ENCODE results near the gene RRBP1. TPM values are rescaled to one million over a fixed set of nuclear protein-coding genes. Genes with fewer than 3 reads are reported as not detected.

Gene RRBP1
- total and polyA plus RNA-seq, 4 donors = 53.2 to 89.2 (median 56.7) TPM

GRCh38 chr20:17646209-17646960 is 35.7 kb downstream of the RRBP1 start:
- no peaks in the 10 kb centered on the region for H3K27me3 ChIP-seq (ENCODE audit: control insufficient read depth, insufficient read depth, low read length)
- WGBS (ENCODE audit: insufficient coverage) = 40% methylated on average over 12 of the region's 14 CpGs
- DNase-seq (ENCODE audit: low read depth in 4 of 6, low spot score in 6 of 6) = peak in 2 of 6 donors; percentile 42 to 72
- peaks cover 82% of the 10 kb centered on the region for H3K4me1 ChIP-seq (ENCODE audit: control insufficient read depth, insufficient read depth, low read length)
- peaks cover 17% of the 10 kb centered on the region for H3K36me3 ChIP-seq (ENCODE audit: control insufficient read depth, insufficient read depth, low read length)
- H3K4me3 ChIP-seq (ENCODE audit: low read depth, low read length) = no peak overlapping the region
- H3K9me3 ChIP-seq (ENCODE audit: control insufficient read depth, insufficient read depth, low read length) = no peaks in the 10 kb centered on the region
- H3K27ac ChIP-seq (ENCODE audit: low read depth, low read length) = no peak overlapping the region

GRCh38 chr20:17645546-17646208 is 36.4 kb downstream of the RRBP1 start:
- H3K4me1 ChIP-seq (ENCODE audit: control insufficient read depth, insufficient read depth, low read length) = peaks cover 89% of the 10 kb centered on the region
- peak overlapping the region; percentile 19 for H3K27ac ChIP-seq (ENCODE audit: low read depth, low read length)
- H3K4me3 ChIP-seq (ENCODE audit: low read depth, low read length) = no peak overlapping the region
- H3K9me3 ChIP-seq (ENCODE audit: control insufficient read depth, insufficient read depth, low read length) = no peaks in the 10 kb centered on the region
- H3K27me3 ChIP-seq (ENCODE audit: control insufficient read depth, insufficient read depth, low read length) = no peaks in the 10 kb centered on the region
- peaks cover 22% of the 10 kb centered on the region for H3K36me3 ChIP-seq (ENCODE audit: control insufficient read depth, insufficient read depth, low read length)
- 92% methylated on average over 6 of the region's 10 CpGs for WGBS (ENCODE audit: insufficient coverage)
- no peak for DNase-seq (ENCODE audit: low read depth in 4 of 6, low spot score in 6 of 6)

GRCh38 chr20:17645010-17645409 is 37.0 kb downstream of the RRBP1 start:
- 94% methylated on average over 6 of the region's 14 CpGs for WGBS (ENCODE audit: insufficient coverage)
- no peak for DNase-seq (ENCODE audit: low read depth in 4 of 6, low spot score in 6 of 6)
- no peak overlapping the region for H3K4me3 ChIP-seq (ENCODE audit: low read depth, low read length)
- no peaks in the 10 kb centered on the region for H3K9me3 ChIP-seq (ENCODE audit: control insufficient read depth, insufficient read depth, low read length)
- no peaks in the 10 kb centered on the region for H3K27me3 ChIP-seq (ENCODE audit: control insufficient read depth, insufficient read depth, low read length)
- H3K36me3 ChIP-seq (ENCODE audit: control insufficient read depth, insufficient read depth, low read length) = peaks cover 29% of the 10 kb centered on the region
- no peak overlapping the region for H3K27ac ChIP-seq (ENCODE audit: low read depth, low read length)
- H3K4me1 ChIP-seq (ENCODE audit: control insufficient read depth, insufficient read depth, low read length) = peaks cover 88% of the 10 kb centered on the region

- H3K4me3 ChIP-seq (ENCODE audit: low read depth, low read length) = no peak overlapping the region
- H3K36me3 ChIP-seq (ENCODE audit: control insufficient read depth, insufficient read depth, low read length) = peaks cover 34% of the 10 kb centered on the region
- peaks cover 83% of the 10 kb centered on the region for H3K4me1 ChIP-seq (ENCODE audit: control insufficient read depth, insufficient read depth, low read length)
- H3K9me3 ChIP-seq (ENCODE audit: control insufficient read depth, insufficient read depth, low read length) = no peaks in the 10 kb centered on the region
- H3K27ac ChIP-seq (ENCODE audit: low read depth, low read length) = no peak overlapping the region
- 49% methylated on average over 10 of the region's 13 CpGs for WGBS (ENCODE audit: insufficient coverage)
- no peak for DNase-seq (ENCODE audit: low read depth in 4 of 6, low spot score in 6 of 6)
- no peaks in the 10 kb centered on the region for H3K27me3 ChIP-seq (ENCODE audit: control insufficient read depth, insufficient read depth, low read length)
Measured at GRCh38 chr20:17644451-17644850, 37.6 kb downstream of the RRBP1 start.

- no peak overlapping the region for H3K4me3 ChIP-seq (ENCODE audit: low read depth, low read length)
- peak overlapping the region; percentile 30 for H3K27ac ChIP-seq (ENCODE audit: low read depth, low read length)
- peak in 4 of 6 donors; percentile 13 to 81 (median 50) for DNase-seq (ENCODE audit: low read depth in 4 of 6, low spot score in 6 of 6)
- WGBS (ENCODE audit: insufficient coverage) = 40% methylated on average over 7 of the region's 10 CpGs
- no peaks in the 10 kb centered on the region for H3K27me3 ChIP-seq (ENCODE audit: control insufficient read depth, insufficient read depth, low read length)
- no peaks in the 10 kb centered on the region for H3K9me3 ChIP-seq (ENCODE audit: control insufficient read depth, insufficient read depth, low read length)
- H3K36me3 ChIP-seq (ENCODE audit: control insufficient read depth, insufficient read depth, low read length) = peaks cover 35% of the 10 kb centered on the region
- peaks cover 83% of the 10 kb centered on the region for H3K4me1 ChIP-seq (ENCODE audit: control insufficient read depth, insufficient read depth, low read length)
Measured at GRCh38 chr20:17643531-17644188, 38.4 kb downstream of the RRBP1 start.

- 86% methylated on average over 19 of the region's 19 CpGs for WGBS (ENCODE audit: insufficient coverage)
- Histone ChIP-seq H3K27ac (ENCODE audit: low read depth, low read length) (no peak overlapping the region), H3K4me1 (ENCODE audit: control insufficient read depth, insufficient read depth, low read length) (peaks cover 85% of the 10 kb centered on the region), H3K36me3 (ENCODE audit: control insufficient read depth, insufficient read depth, low read length) (peaks cover 35% of the 10 kb centered on the region), H3K4me3 (ENCODE audit: low read depth, low read length) (no peak overlapping the region), H3K9me3 (ENCODE audit: control insufficient read depth, insufficient read depth, low read length) (no peaks in the 10 kb centered on the region), H3K27me3 (ENCODE audit: control insufficient read depth, insufficient read depth, low read length) (no peaks in the 10 kb centered on the region)
- no peak for DNase-seq (ENCODE audit: low read depth in 4 of 6, low spot score in 6 of 6)
Measured at GRCh38 chr20:17642404-17643269, 39.4 kb downstream of the RRBP1 start.

GRCh38 chr20:17641993-17642392 is 40.0 kb downstream of the RRBP1 start:
- no peaks in the 10 kb centered on the region for H3K27me3 ChIP-seq (ENCODE audit: control insufficient read depth, insufficient read depth, low read length)
- peaks cover 85% of the 10 kb centered on the region for H3K4me1 ChIP-seq (ENCODE audit: control insufficient read depth, insufficient read depth, low read length)
- no peak overlapping the region for H3K27ac ChIP-seq (ENCODE audit: low read depth, low read length)
- peaks cover 35% of the 10 kb centered on the region for H3K36me3 ChIP-seq (ENCODE audit: control insufficient read depth, insufficient read depth, low read length)
- WGBS (ENCODE audit: insufficient coverage) = 76% methylated on average over 11 of the region's 11 CpGs
- no peak for DNase-seq (ENCODE audit: low read depth in 4 of 6, low spot score in 6 of 6)
- no peaks in the 10 kb centered on the region for H3K9me3 ChIP-seq (ENCODE audit: control insufficient read depth, insufficient read depth, low read length)
- H3K4me3 ChIP-seq (ENCODE audit: low read depth, low read length) = no peak overlapping the region

- H3K9me3 ChIP-seq (ENCODE audit: control insufficient read depth, insufficient read depth, low read length) = no peaks in the 10 kb centered on the region
- H3K36me3 ChIP-seq (ENCODE audit: control insufficient read depth, insufficient read depth, low read length) = peaks cover 39% of the 10 kb centered on the region
- no peaks in the 10 kb centered on the region for H3K27me3 ChIP-seq (ENCODE audit: control insufficient read depth, insufficient read depth, low read length)
- WGBS (ENCODE audit: insufficient coverage) = 88% methylated on average over 18 of the region's 18 CpGs
- no peak overlapping the region for H3K27ac ChIP-seq (ENCODE audit: low read depth, low read length)
- DNase-seq (ENCODE audit: low read depth in 4 of 6, low spot score in 6 of 6) = no peak
- H3K4me1 ChIP-seq (ENCODE audit: control insufficient read depth, insufficient read depth, low read length) = peaks cover 85% of the 10 kb centered on the region
- no peak overlapping the region for H3K4me3 ChIP-seq (ENCODE audit: low read depth, low read length)
Measured at GRCh38 chr20:17641520-17641964, 40.5 kb downstream of the RRBP1 start.

GRCh38 chr20:17640875-17641378 is 41.1 kb downstream of the RRBP1 start:
- peaks cover 44% of the 10 kb centered on the region for H3K36me3 ChIP-seq (ENCODE audit: control insufficient read depth, insufficient read depth, low read length)
- no peak overlapping the region for H3K4me3 ChIP-seq (ENCODE audit: low read depth, low read length)
- H3K27me3 ChIP-seq (ENCODE audit: control insufficient read depth, insufficient read depth, low read length) = no peaks in the 10 kb centered on the region
- no peaks in the 10 kb centered on the region for H3K9me3 ChIP-seq (ENCODE audit: control insufficient read depth, insufficient read depth, low read length)
- 86% methylated on average over 14 of the region's 14 CpGs for WGBS (ENCODE audit: insufficient coverage)
- H3K4me1 ChIP-seq (ENCODE audit: control insufficient read depth, insufficient read depth, low read length) = peaks cover 85% of the 10 kb centered on the region
- DNase-seq (ENCODE audit: low read depth in 4 of 6, low spot score in 6 of 6) = no peak
- H3K27ac ChIP-seq (ENCODE audit: low read depth, low read length) = no peak overlapping the region

Measured in spinal cord (tissue), 10 donors.